Liver (tissue), 9 donors: Measurements from ENCODE around the gene XPR1. TPM values are rescaled to one million over a fixed set of nuclear protein-coding genes. Genes with fewer than 3 reads are reported as not detected.

Experiments
- DNase-seq: peaks from one replicate; pipeline ENCODE4 v3.0.0-alpha.2; 2017; ENCODE audit warnings: low spot score
- H3K27ac ChIP-seq, 2 donors: one replicate each; pipeline ENCODE4 v1.7.0; 2013; ENCODE audit warnings: inconsistent platforms in 2 of 2, low read length in 2 of 2, control low read depth in 1 of 2, low read depth in 1 of 2, mild to moderate bottlenecking in 1 of 2
- H3K27me3 ChIP-seq, 4 donors: one replicate each; pipeline versions ENCODE4 v1.6.1 to v1.7.0; 2013; ENCODE audit warnings: low read length in 3 of 4, inconsistent platforms in 1 of 4, mild to moderate bottlenecking in 1 of 4, moderate library complexity in 1 of 4; ENCODE audit not compliant: control insufficient read depth in 4 of 4, insufficient read depth in 4 of 4
- H3K36me3 ChIP-seq, 4 donors: one replicate each; pipeline versions ENCODE4 v1.6.1 to v1.7.0; 2013; ENCODE audit warnings: low read length in 3 of 4, mild to moderate bottlenecking in 3 of 4, low read depth in 1 of 4, moderate library complexity in 1 of 4; ENCODE audit not compliant: control insufficient read depth in 4 of 4, insufficient read depth in 3 of 4
- H3K4me1 ChIP-seq, 4 donors: one replicate each; pipeline versions ENCODE4 v1.6.1 to v1.7.0; 2013; ENCODE audit warnings: low read length in 3 of 4, mild to moderate bottlenecking in 3 of 4, moderate library complexity in 1 of 4; ENCODE audit not compliant: control insufficient read depth in 4 of 4, insufficient read depth in 4 of 4
- H3K4me3 ChIP-seq, 3 donors: one replicate each; pipeline versions ENCODE4 v1.6.1 to v1.7.0; 2013; ENCODE audit warnings: low read length in 3 of 3, control low read depth in 1 of 3, low read depth in 1 of 3, mild to moderate bottlenecking in 1 of 3
- H3K9ac ChIP-seq, 2 donors: one replicate each; pipeline ENCODE4 v1.7.0; 2013; ENCODE audit warnings: low read length in 2 of 2, mild to moderate bottlenecking in 2 of 2, moderate library complexity in 2 of 2, control low read depth in 1 of 2, low read depth in 1 of 2
- H3K9me3 ChIP-seq, 4 donors: one replicate each; pipeline versions ENCODE4 v1.6.1 to v1.7.0; 2013; ENCODE audit warnings: low read length in 3 of 4; ENCODE audit not compliant: control insufficient read depth in 4 of 4
- ATF3 ChIP-seq: IDR thresholded peaks from 2 replicates; pipeline ENCODE4 v1.6.1; 2016; ENCODE audit warnings: antibody characterized with exemption
- EGR1 ChIP-seq, 2 donors: IDR thresholded peaks; 2 replicates each; pipeline ENCODE4 v1.6.1; 2016 to 2018; ENCODE audit warnings: antibody characterized with exemption in 2 of 2, low read depth in 2 of 2
- FOXA1 ChIP-seq: IDR thresholded peaks from 2 replicates; pipeline ENCODE4 v1.6.1; 2016; ENCODE audit warnings: antibody characterized with exemption
- FOXA2 ChIP-seq: IDR thresholded peaks from 2 replicates; pipeline ENCODE4 v1.6.1; 2016; ENCODE audit warnings: antibody characterized with exemption
- GABPA ChIP-seq, 2 donors: IDR thresholded peaks in 1 of 2; conservative IDR thresholded peaks in 1 of 2; 2 replicates each; pipeline ENCODE4 v1.6.1; 2016; ENCODE audit warnings: antibody characterized with exemption in 2 of 2, mild to moderate bottlenecking in 1 of 2, moderate library complexity in 1 of 2
- HNF4G ChIP-seq: IDR thresholded peaks from 2 replicates; pipeline ENCODE4 v1.6.1; 2016; ENCODE audit warnings: antibody characterized with exemption
- JUND ChIP-seq, 2 donors: IDR thresholded peaks; 2 replicates each; pipeline ENCODE4 v1.6.1; 2016; ENCODE audit warnings: antibody characterized with exemption in 2 of 2
- MAX ChIP-seq: IDR thresholded peaks from 2 replicates; pipeline ENCODE4 v1.6.1; 2016; ENCODE audit warnings: antibody characterized with exemption
- RAD21 ChIP-seq, 2 donors: IDR thresholded peaks; 2 replicates each; pipeline ENCODE4 v1.6.1; 2016; ENCODE audit warnings: antibody characterized with exemption in 2 of 2, mild to moderate bottlenecking in 2 of 2
- REST ChIP-seq: IDR thresholded peaks from 2 replicates; pipeline ENCODE4 v1.6.1; 2016; ENCODE audit warnings: antibody characterized with exemption, mild to moderate bottlenecking
- RXRA ChIP-seq, 2 donors: IDR thresholded peaks; 2 replicates each; pipeline ENCODE4 v1.6.1; 2017 to 2018; ENCODE audit warnings: antibody characterized with exemption in 2 of 2, mild to moderate bottlenecking in 1 of 2
- SP1 ChIP-seq: IDR thresholded peaks from 2 replicates; pipeline ENCODE4 v1.6.1; 2018; ENCODE audit warnings: antibody characterized with exemption, mild to moderate bottlenecking
- YY1 ChIP-seq: IDR thresholded peaks from 2 replicates; pipeline ENCODE4 v1.6.1; 2016; ENCODE audit warnings: antibody characterized with exemption, mild to moderate bottlenecking
- ZBTB33 ChIP-seq: IDR thresholded peaks from 2 replicates; pipeline ENCODE4 v1.6.1; 2016; ENCODE audit warnings: antibody characterized with exemption
- WGBS: extraction: QIAGEN DNeasy Blood & Tissue Kit; methylation state at CpG from one replicate; pipeline ENCODE4 v1.1.7; 2013; 5-methylcytosine and 5-hydroxymethylcytosine counted together
- polyA plus RNA-seq, 2 donors: library from polyadenylated mRNA; stranded (reverse) in 1 of 2; unstranded in 1 of 2; fragments of 200-250 nt in 1 of 2; fragments of >200 nt in 1 of 2; fragmentation: Nextera tagmentation in 1 of 2; extraction: Ambion mirVana in 1 of 2; gene quantifications; one replicate each; pipeline versions ENCODE4 v1.2.1 to v1.2.3, GENCODE V29; 2013 to 2015
- total RNA-seq, 2 donors: library from RNA; depleted of rRNA; stranded (reverse); fragments of >200 nt; gene quantifications; one replicate each; pipeline ENCODE4 v1.2.3, GENCODE V29; 2014
- donor health status: healthy.
- donor health status: healthy.
- donor health status: healthy.
- donor health status: healthy.
- donor health status: healthy.

Gene XPR1
- total and polyA plus RNA-seq, 4 donors: 1.8 to 14.3 (median 5.9) TPM

- no peak for DNase-seq
- no peak overlapping the region for H3K9ac ChIP-seq
- TF ChIP-seq RXRA (IDR thresholded peaks at IDR 0.05): no peak
- TF ChIP-seq RAD21 (IDR thresholded peaks at IDR 0.05): no peak
- TF ChIP-seq SP1: no peak
- TF ChIP-seq MAX: no peak
- no peak for TF ChIP-seq HNF4G
- H3K4me1 ChIP-seq: peaks cover 0 to 2% (median 0%) of the 10 kb centered on the region in 4 donors
- no peaks in the 10 kb centered on the region for H3K9me3 ChIP-seq
- H3K4me3 ChIP-seq: no peak overlapping the region
- 92% methylated on average over 2 of the region's 2 CpGs for WGBS
- no peaks in the 10 kb centered on the region for H3K36me3 ChIP-seq
- no peaks in the 10 kb centered on the region for H3K27me3 ChIP-seq
- H3K27ac ChIP-seq: no peak overlapping the region
These were observed 40.9 kb upstream of the XPR1 start for GRCh38 chr1:180590889-180591288.

GRCh38 chr1:180593382-180593781, 38.4 kb upstream of the XPR1 start:
- TF ChIP-seq FOXA1 (no peak), YY1 (no peak), JUND (IDR thresholded peaks at IDR 0.05) (no peak), EGR1 (IDR thresholded peaks at IDR 0.05; ENCODE audit: low read depth in 2 of 2) (no peak), RXRA (IDR thresholded peaks at IDR 0.05) (no peak), FOXA2 (no peak), SP1 (no peak), GABPA (IDR thresholded peaks at IDR 0.05 in 1 of 2, conservative IDR thresholded peaks at IDR 0.05 in 1 of 2) (no peak), MAX (no peak), REST (no peak), HNF4G (no peak), ATF3 (no peak), ZBTB33 (no peak)
- DNase-seq: no peak
- no peaks in the 10 kb centered on the region for H3K4me1 ChIP-seq
- H3K9ac ChIP-seq: no peak overlapping the region
- H3K27ac ChIP-seq: no peak overlapping the region
- WGBS: 88% methylated on average over 3 of the region's 3 CpGs
- H3K4me3 ChIP-seq: no peak overlapping the region
- no peaks in the 10 kb centered on the region for H3K27me3 ChIP-seq
- no peaks in the 10 kb centered on the region for H3K36me3 ChIP-seq
- H3K9me3 ChIP-seq: no peaks in the 10 kb centered on the region
